Activated CD4-positive, alpha-beta T cell treated with anti-CD3 and anti-CD28 coated beads, Interleukin-2, Interleukin-6, amounts not matched to agents 100 ng/mL and 50 ng/mL, durations not matched to agents 16 hours and 8 hours (primary cell): ENCODE measurements around the gene MAPKAPK3.
"Not testable (repeated sequence)": the region's sequence is repeated elsewhere in the genome, so short reads cannot be mapped to it uniquely, and the experiment has no call there.

Experiments
- DNase-seq: peaks from one replicate; pipeline ENCODE4 v3.0.0-alpha.2; 2020

Gene MAPKAPK3

DNA sequence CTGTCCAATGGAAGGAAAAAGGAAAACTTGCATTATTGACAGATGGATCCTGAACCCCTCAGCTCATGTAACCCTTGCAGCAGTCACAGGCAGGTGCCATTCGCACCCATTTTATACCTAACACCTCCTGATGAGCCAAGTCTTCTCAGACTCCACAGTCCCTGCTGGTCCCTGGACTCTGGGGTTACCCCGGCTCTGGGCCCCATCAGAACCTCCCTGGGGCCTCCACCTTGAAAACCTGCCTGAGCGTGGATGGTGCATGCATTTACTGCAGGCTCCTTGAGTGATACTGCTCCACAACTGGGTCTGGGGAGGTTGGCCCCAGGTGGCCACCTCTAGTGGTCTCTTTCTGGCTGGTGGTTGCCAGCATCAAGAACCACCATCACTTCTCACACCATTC, 41.9 kb downstream of the MAPKAPK3 start:
- DNase-seq: no peak

DNA sequence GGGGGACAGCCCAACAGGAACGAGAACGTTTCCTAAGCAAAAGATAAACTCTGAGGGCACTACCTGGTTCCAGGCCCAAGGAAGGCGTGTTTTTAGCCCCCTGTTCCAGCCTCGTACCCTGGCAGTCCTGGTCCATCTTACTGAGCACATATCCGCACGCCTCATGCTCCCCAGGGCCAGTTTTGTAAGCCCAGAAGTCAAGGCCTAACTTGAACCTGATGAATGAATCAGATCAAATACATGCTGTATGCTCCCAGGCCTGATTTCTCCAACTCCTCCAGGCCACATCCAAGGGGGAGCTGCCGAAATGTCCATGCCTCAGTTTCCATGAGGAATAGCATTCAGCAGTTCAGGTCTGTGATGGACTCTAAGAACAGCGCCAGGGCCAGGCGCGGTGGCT, 43.4 kb downstream of the MAPKAPK3 start:
- DNase-seq: no peak

DNA sequence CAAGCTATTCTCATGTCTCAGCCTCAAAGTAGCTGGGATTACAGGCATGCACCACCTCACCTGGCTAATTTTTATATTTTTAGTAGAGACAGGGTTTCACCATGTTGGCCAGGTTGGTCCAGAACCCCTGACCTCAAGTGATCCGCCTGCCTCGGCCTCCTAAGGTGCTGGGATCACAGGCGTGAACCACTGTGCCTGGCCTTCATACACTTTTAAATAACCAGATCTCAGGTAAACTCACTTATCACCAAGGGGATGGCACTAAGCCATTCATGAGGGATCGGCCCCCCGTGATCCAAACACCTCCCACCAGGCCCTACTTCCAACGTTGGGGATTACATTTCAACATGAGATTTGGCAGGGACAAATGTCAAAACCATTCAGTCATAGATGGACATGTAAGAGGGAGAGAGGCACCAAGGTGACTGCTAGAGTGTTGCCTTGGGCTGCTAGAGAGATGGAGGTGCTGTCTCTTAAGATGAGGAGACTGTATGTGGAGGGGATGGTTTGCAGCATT, 44.4 kb downstream of the MAPKAPK3 start:
- no peak for DNase-seq

DNA sequence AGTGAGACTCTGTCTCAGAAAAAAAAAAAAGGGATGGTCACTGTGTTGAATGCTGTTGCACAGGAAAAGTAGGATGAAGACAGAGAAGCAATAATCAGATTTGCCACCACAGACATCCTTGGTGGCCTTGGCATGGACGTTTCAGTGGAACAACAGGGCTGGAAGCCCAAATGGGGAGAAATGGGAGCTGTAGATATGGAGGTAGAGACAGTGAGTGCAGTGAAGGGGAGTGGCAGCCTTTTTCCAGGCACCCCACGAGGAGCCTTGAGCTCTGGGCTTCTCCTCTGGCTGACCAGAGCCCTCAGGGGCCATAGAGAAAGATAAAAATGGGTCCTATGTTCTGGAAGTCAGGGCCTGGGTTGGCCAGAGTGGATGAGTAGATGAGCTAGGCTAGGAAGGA, 45.5 kb downstream of the MAPKAPK3 start:
- no peak for DNase-seq

DNA sequence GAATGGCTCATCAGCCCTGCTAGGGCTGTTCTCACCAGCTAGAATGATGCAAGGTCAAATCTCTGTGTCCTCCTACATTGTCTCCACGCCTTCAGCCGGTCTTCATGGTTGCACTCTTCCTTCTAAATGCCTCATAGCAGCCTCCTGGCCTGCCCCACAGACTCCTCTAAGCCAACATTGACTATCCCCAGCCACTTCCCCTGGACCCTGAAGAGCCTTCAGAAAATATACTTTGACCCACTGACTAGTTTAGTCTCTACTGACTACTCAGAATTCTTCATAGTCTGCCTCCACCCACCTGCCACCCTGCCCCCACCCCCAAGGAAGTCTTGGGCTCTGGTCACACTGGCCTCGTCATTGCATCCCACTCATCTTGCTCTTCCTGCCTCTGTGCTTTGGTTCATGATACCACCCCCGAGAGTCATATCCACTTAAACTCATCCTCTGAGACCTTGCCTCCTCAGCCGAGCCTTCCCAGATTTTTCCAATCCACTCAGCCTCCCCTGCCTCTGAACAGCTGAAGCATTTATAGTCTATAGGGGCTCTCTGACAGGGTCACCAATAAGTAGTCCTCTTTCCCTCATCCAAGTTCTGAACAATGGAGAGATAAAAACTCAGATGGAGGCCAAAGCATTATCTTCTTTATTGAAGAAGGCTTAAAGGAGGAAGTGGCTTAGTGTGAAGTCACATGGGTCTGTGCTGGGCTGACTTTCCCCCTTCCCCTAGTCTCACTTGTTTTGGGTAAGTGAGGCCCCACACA, 48.3 kb downstream of the MAPKAPK3 start:
- no peak for DNase-seq

DNA sequence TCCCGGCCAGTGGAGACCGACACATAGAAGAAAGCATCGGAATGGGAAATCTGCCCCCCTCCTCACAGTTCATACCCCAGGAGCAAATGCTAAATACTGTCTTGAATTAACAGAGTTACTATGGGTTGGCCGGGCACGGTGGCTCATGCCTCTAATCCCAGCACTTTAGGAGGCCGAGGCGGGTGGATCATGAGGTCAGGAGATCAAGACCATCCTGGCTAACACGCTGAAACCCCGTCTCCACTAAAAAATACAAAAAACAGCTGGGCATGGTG, 48.8 kb downstream of the MAPKAPK3 start:
- DNase-seq: not testable (repeated sequence)

DNA sequence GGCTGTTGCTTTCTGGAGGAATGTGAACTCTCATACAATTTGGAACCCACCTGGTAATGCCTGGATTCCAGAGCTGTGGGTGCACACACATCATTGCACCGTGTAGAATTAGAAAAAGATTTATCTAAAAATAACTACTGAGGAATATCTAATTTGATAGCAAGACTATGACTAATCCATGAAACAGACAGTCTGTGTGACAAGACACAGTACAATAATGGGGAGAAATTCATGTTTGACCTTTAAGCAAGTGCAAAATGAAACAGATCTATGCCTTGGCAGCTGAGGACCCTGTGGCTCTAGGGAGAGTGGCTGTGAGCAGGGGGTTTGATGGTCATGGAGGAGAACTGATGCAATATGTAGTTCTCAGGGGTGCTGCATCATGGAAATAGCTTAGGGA, 49.9 kb downstream of the MAPKAPK3 start:
- DNase-seq: no peak

DNA sequence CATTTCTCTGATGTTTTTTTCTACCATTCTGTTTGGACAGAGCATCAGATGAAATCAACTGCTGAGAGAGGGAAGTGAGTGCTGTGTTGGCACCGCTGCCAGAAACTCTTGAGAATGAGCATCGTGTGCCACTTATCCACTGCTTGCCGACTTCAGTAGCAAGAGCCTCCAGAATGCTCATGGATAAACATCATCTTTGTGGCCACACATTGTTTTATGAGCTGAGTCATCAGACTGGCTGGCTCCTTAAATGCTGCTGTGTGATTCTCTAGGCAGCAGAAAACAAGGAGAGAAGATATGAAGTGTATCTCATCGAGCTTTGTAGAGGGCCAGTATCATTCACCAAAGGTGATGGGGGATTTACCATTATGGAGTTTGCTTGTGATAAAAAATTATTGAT, 54.4 kb downstream of the MAPKAPK3 start:
- no peak for DNase-seq

DNA sequence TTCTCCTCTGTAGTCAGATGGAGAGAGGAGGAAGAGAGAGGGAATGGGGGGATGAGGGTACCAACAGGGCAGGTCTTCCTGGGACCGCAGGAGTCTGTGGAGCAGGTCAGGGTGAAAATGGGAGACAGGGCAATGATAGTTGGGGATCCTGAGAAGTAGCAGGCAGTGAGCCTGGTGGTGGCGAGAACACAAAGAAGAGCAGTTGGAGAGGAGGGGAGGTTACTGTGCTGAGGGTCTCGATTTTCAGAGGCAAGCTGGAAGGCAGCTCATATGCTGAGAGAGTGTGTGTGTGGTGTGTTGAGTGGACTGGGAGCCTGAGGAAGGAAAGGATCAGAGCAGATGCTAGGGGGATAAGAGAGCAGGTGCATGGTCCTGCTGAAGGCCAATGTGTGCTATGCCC, 55.7 kb downstream of the MAPKAPK3 start:
- DNase-seq: no peak

DNA sequence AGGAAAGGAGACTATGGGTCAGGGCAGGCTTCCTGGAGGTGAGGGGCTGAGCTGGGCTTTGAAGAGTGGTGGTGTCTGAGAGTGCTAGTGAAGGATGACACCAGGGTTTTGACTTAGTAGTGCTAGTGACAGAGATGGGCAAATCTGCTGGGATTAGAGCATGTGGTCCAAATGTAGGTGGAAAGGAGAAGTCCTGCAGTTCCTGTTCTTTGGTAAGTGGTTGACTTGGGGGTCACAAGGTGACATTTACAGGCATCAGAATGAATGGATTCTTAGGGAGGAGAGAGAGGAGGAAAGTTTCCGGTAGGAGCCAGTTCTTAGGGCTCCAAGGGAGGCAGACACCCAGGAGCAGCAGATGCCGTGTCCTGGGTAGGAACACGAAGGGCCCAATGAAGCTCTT, 57.0 kb downstream of the MAPKAPK3 start:
- DNase-seq: no peak

DNA sequence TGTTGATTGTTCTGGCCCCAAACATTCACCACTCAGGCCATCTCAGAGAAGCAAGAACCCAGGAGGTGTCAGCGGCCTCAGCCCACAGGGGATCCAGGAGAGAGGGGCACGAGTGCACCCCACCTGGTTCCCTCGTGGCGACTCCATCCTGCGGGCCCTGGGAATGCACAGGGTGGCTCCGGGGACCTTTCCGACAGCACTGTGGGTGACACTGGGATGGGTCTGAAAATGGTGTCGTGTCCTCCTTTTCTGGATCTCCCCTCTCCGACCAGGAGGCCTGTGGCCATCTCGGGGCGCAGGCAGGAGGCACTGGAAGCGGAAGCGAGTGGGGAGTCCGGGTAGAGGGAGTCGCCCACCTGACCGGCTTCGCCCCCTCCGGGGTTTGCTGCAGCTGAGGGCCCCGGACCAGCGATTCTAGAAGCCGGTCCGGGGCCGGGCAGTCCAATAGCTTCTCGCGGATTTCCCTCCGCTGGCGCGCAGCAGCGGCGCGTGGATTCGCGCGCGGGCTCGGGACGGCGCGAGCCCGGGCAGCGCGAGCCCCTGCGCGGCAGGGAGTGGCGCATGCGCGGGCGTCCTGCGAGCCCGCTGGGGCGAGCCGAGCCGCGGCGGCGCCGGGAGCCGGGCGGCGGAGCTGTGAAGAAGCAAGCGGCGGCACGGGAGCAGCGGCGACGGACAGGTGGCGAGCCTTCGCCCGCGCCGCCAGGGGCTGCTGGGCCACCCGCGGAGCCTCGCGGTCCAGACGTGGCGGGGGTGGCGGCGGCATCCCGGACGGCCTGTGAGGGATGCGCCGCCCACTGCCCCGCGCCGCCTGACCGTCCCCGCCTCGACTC, 57.6 kb downstream of the MAPKAPK3 start, which contains the start of gene DOCK3:
TSS of gene DOCK3 (plus strand) at position 579 of the 830 bp plus-strand sequence. CDS start 337 bp downstream, outside the sequence.
- peak; percentile 67 for DNase-seq

DNA sequence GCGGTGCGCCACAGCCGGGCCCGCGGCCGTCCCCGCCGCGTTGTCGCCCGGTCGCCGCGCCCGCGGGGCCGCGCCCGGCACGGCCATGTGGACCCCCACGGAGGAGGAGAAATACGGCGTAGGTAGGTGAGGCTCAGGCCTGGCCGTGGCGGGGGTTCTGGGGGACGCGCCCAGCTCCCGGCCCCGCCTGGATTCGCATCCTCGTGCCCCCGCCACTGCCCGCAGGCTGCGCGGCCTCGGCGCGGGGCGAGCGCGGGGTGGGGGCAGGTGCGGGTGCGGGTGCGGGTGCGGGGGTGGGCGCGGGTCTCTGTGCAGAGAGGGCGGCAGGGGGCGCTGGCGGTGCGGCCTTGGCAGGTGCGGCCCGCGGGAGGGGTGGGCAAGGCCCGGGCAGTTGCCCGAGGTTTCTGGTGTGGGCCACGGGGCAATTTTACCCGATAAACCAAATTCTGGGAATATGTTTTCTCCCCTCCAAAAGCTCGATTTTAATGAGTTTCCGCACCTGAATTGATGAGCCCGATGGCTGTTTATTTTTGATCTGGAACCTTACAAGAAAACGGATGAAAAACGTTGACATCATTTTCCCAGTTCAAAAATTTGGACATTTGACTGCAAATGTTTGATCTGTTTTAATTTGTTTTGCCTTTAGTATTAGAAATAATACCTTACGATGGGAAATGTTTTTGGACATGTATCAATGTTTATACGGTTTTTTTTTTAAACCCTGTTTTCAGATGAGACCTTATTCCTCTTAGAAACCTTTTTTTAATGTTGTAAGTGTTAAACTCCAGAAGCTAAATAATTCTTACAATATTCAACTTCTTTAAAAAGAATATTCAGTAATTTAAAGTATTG, 58.5 kb downstream of the MAPKAPK3 start:
- peak; percentile 69 for DNase-seq

DNA sequence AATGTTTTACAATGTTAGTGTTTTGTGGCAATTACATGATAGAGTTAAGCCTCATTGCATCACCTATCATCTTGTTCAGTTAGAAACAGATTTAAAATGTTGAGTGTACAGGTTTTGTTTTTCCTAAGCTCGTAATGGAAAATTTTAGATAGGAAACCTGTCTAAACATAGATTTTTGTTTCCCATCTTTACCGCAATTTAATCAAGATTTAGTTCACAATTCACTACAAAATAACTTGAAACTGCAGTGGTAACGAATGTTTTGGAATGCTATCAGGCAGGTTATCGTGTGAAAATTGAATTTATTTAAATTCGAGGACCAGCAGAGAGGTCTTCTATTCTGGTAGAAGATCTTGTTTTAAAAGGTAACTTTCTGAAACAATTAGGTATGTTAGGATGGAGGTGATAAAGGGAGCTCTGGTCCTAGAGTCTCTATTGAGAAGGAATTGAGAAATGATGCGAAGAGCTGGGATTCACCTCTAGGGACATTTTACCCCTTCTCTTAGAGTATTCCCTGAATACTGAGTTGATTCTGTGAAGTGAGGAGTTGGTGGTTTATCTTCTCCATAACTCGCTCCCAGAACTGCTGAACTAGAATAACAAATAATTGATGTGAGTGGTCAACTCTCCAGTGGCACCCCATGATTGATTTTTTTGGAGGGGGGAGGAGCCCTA, 59.2 kb downstream of the MAPKAPK3 start:
- DNase-seq: no peak

DNA sequence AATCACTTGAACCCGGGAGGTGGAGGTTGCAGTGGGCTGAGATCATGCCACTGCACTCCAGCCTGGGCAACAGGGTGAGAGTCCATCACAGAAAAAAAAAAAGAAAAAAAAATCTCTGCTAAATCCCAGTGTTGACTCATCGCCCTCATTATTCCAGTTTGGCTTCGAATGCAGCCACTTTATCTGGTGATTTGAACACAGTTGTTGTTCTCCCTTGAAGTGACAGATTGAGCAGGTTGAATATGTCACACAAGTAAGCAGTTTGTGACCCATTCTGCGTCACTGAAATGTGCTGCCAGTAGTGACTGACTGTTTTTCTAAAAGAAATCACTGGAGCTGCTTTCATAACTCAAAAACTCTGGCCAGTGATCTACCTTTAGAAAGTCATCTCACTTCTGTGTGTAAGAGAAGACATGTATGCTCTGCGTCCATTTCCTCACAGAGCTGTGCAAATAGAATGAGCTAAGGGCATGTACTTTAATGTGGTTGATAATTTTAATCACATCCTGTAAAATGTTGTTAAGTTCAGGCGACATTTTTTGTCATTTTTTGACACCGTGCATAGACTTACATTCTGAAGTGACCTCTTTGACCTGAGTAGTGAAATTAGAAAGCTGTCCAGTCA, 70.3 kb downstream of the MAPKAPK3 start:
- no peak for DNase-seq

DNA sequence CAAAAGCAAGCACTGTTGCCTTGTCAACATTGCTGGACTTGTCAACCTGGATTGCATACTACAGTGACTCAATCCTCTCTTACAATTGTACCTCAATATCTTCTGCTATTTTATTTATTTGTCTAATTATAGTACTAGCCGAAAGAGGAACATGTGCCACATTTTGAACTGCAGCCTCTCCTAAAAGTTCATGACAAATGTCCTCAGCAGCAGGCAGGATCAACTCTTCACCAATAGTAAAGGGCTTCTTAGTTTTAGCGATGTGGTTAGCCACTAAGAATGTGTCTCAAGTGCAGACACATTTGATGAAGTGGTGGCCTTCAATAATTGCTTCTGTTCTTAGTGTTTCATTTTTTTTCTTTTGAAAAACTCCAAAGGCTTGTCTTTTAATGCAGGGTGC, 71.0 kb downstream of the MAPKAPK3 start:
- DNase-seq: no peak

DNA sequence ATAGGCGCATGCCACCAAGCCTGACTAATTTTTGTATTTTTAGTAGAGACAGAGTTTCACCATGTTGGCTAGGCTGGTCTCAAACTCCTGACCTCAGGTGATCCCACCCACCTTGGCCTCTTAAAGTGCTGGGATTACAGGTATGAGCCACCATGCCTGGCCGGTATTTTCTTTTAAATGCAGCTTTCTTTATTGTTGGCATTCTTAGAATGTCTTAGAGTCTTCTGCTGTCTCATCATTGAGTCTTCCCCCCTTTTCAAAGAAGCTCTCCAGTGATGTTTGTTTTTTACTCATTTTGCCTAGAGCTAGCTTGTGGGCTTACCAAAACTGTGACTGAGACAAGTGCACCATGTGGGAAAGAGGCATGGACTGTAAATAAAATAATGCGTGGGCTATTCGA, 71.7 kb downstream of the MAPKAPK3 start:
- DNase-seq: not testable (repeated sequence)

DNA sequence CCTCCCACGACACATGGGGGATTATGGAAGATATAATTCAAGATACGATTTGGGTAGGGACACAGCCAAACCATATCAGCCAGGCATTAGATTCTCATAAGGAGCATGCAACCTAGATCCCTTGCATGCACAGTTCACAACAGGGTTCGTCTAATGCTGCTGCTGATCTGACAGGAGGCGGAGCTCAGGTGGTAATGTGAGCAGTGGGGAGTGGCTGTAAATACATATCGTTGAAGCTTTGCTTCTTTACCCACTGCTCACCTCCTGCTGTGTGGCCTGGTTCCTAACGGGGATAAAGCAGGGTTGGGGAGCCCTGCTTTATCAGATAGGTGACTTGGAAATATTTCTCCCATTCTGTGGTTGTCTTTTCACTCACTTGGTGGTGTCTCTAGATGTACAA, 72.6 kb downstream of the MAPKAPK3 start:
- no peak for DNase-seq

DNA sequence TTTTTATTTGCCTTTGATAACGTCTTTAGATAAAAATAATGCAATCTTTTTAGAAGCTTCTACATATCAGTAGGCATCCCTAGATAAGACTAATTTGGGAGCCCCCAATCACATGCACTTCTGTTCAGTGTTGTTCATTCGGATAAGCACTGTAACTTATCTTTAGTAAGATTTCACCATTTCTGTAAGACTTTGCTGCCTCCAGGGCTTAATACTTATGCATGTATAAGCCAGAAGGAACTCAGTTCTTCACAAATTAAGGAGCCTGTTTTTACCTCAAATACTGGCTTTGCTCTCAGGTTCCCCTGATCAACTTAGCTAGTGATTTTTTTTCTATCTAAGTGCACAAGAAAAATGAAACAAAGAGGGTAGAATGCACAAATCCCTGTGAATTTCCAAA, 78.1 kb downstream of the MAPKAPK3 start:
- no peak for DNase-seq

DNA sequence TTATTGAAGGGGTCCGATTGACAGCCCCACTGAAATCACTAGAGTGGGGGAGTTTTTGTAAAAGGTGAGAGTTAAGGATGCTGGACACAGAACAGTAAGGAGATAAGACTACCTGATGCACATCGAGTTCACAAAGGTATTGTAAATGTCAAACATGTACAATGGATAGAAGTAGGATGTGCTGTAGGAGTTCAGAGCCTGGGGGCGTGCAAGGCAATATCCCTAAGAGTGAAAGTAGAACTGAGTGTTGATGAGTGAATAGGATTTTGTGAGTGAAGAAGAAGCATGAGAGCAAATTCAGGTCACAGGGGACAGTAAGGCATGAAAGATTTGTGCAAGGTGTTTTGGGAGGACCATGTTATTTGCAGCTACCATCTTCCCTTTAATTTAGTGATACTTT, 79.3 kb downstream of the MAPKAPK3 start:
- DNase-seq: no peak

DNA sequence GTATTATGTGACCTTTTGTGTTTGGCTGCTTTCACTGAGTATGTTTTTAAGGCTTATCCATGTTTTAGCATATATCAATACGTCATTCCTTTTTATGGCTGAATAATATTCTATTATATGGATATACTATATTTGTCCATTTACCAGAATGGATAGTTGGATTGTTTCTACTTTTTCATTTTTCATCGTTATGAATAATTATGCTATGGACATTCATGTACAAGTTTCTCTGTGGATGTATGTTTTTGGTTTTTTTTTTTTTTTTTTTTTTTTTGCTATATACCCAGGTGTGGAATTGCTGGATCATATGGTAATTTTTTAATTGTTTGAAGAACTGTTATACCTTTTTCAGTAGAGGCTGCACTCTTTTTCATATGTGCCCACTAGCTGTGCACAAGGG, 81.3 kb downstream of the MAPKAPK3 start:
- no peak for DNase-seq
